Measurements from ENCODE around the gene KIF4A.
A peak's percentile ranks its signal among the peaks of the same experiment; 100 is the strongest.
"Not testable (repeated sequence)": the region's sequence is repeated elsewhere in the genome, so short reads cannot be mapped to it uniquely, and the experiment has no call there.

KIF4A gene

DNA sequence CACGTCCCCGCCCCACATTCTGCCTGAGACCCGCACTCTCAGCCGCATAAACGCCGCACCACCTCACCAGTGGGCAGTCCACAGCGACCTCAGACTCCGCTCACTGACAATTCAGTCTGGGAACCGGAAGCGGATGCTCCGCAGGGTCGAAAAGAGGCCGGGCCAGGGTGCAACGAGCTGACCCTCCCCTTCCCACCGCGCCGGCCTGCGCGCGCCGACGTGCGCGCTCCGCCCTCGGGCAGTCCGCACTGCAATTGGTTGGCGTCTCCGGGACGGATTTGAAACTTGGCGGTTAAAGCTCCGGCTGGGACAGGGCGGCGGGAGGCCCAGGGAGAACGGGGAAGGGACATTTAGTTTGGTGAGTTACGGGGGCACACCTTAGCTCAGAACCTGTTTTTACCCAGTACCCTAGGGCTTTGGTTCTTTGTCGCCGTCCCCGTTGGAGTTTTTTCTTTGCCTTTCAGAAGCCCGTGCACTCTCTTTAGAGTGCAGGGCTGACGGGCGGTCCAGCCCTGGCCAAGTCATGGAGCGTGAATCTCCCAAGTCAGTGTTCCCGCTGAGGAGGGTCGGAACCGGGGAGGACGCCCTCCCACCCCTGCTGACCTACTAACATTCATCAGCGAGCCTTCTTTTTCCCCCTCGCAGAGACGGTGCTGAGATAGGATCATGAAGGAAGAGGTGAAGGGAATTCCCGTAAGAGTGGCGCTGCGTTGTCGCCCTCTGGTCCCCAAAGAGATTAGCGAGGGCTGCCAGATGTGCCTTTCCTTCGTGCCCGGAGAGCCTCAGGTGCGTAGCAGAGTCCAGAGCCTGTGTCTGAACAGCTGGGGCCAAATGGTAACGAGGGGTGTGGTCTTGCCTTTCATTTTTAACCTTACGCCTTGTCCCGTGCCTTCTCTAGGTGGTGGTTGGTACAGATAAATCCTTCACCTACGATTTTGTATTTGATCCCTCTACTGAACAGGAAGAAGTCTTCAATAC, at the start of gene KIF4A, which contains the start of gene PDZD11:
Gene KIF4A (plus strand): TSS at position 312 of the 978 bp plus-strand sequence. CDS start 355 bp downstream, at position 667.
Gene PDZD11 (minus strand): TSS at position 135 of the 978 bp plus-strand sequence. CDS start 586 bp downstream, outside the sequence.
- Histone ChIP-seq H3K4me1 (ENCODE audit: low read length) (peaks cover 10% of the 10 kb centered on the region), H2AFZ (ENCODE audit: low read depth, low read length) (peak within 1 kb of the TSS; percentile 84), H3K9ac (ENCODE audit: low read length) (peak within 1 kb of the TSS; percentile 77), H3K4me2 (ENCODE audit: low read length) (peak within 1 kb of the TSS; percentile 96), H3K9me3 (ENCODE audit: insufficient read depth, low read length) (no peaks in the 10 kb centered on the region), H3K79me2 (ENCODE audit: low read length) (peaks cover 20% of the 10 kb centered on the region), H3K36me3 (replicated peaks; ENCODE audit: low read depth, low read length) (peaks cover 11% of the 10 kb centered on the region), H3K27me3 (ENCODE audit: low read depth, low read length) (no peaks in the 10 kb centered on the region), H4K20me1 (ENCODE audit: insufficient read depth, low read length) (no peaks in the 10 kb centered on the region), H3K27ac (ENCODE audit: low read length) (peak within 1 kb of the TSS; percentile 47), H3K4me3 (ENCODE audit: low read length) (peak within 1 kb of the TSS; percentile 88)
- TF ChIP-seq, protein P1, sequence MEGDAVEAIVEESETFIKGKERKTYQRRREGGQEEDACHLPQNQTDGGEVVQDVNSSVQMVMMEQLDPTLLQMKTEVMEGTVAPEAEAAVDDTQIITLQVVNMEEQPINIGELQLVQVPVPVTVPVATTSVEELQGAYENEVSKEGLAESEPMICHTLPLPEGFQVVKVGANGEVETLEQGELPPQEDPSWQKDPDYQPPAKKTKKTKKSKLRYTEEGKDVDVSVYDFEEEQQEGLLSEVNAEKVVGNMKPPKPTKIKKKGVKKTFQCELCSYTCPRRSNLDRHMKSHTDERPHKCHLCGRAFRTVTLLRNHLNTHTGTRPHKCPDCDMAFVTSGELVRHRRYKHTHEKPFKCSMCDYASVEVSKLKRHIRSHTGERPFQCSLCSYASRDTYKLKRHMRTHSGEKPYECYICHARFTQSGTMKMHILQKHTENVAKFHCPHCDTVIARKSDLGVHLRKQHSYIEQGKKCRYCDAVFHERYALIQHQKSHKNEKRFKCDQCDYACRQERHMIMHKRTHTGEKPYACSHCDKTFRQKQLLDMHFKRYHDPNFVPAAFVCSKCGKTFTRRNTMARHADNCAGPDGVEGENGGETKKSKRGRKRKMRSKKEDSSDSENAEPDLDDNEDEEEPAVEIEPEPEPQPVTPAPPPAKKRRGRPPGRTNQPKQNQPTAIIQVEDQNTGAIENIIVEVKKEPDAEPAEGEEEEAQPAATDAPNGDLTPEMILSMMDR (IDR thresholded peaks at IDR 0.05; ENCODE audit: low read depth, low read length) = no peak
- no peak for TF ChIP-seq EZH2phosphoT487 (IDR thresholded peaks at IDR 0.05; ENCODE audit: low read depth)

GRCh38 chrX:70240751-70241150, 49.2 kb upstream of the KIF4A start:
- H3K4me3 ChIP-seq (ENCODE audit: low read length) = no peak overlapping the region
- H4K20me1 ChIP-seq (ENCODE audit: insufficient read depth, low read length) = no peaks in the 10 kb centered on the region
- H3K79me2 ChIP-seq (ENCODE audit: low read length) = no peaks in the 10 kb centered on the region
- no peak overlapping the region for H3K4me2 ChIP-seq (ENCODE audit: low read length)
- no peaks in the 10 kb centered on the region for H3K9me3 ChIP-seq (ENCODE audit: insufficient read depth, low read length)
- no peak overlapping the region for H2AFZ ChIP-seq (ENCODE audit: low read depth, low read length)
- H3K4me1 ChIP-seq (ENCODE audit: low read length) = no peaks in the 10 kb centered on the region
- no peak for TF ChIP-seq EZH2phosphoT487 (IDR thresholded peaks at IDR 0.05; ENCODE audit: low read depth)
- H3K27ac ChIP-seq (ENCODE audit: low read length) = no peak overlapping the region
- no peaks in the 10 kb centered on the region for H3K27me3 ChIP-seq (ENCODE audit: low read depth, low read length)
- no peak overlapping the region for H3K9ac ChIP-seq (ENCODE audit: low read length)
- H3K36me3 ChIP-seq (replicated peaks; ENCODE audit: low read depth, low read length) = no peaks in the 10 kb centered on the region

- Histone ChIP-seq H3K9me3 (ENCODE audit: insufficient read depth, low read length) (no peaks in the 10 kb centered on the region), H3K4me2 (ENCODE audit: low read length) (no peak overlapping the region), H4K20me1 (ENCODE audit: insufficient read depth, low read length) (no peaks in the 10 kb centered on the region), H2AFZ (ENCODE audit: low read depth, low read length) (no peak overlapping the region), H3K27me3 (ENCODE audit: low read depth, low read length) (no peaks in the 10 kb centered on the region), H3K79me2 (ENCODE audit: low read length) (no peaks in the 10 kb centered on the region), H3K36me3 (replicated peaks; ENCODE audit: low read depth, low read length) (no peaks in the 10 kb centered on the region), H3K27ac (ENCODE audit: low read length) (no peak overlapping the region), H3K4me1 (ENCODE audit: low read length) (no peaks in the 10 kb centered on the region), H3K9ac (ENCODE audit: low read length) (no peak overlapping the region), H3K4me3 (ENCODE audit: low read length) (no peak overlapping the region)
- TF ChIP-seq, protein P1 (IDR thresholded peaks at IDR 0.05; ENCODE audit: low read depth, low read length) = no peak
- no peak for TF ChIP-seq EZH2phosphoT487 (IDR thresholded peaks at IDR 0.05; ENCODE audit: low read depth)
These were observed 48.4 kb upstream of the KIF4A start for GRCh38 chrX:70241501-70241900.

DNA sequence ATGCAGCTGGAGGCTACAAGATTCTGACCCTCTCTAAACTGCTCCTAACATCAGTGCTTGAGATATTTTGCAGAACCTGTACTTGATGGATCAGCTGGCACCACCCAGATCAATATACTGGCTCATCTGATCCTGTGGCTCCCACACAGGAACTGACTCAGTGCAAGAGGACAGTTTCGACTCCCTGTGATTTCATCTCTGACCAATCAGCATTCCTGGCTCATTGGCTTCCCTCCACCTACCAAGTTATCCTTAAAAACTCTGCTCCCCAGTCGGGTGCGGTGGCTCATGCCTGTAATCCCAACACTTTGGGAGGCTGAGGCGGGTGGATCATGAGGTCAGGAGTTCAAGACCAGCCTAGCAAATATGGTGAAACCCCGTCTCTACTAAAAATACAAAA, 46.3 kb upstream of the KIF4A start:
- not testable (repeated sequence) for H2AFZ ChIP-seq (ENCODE audit: low read depth, low read length); H3K9ac ChIP-seq (ENCODE audit: low read length); H3K9me3 ChIP-seq (ENCODE audit: insufficient read depth, low read length); H3K4me3 ChIP-seq (ENCODE audit: low read length); H3K79me2 ChIP-seq (ENCODE audit: low read length); H3K27ac ChIP-seq (ENCODE audit: low read length); H3K36me3 ChIP-seq (replicated peaks; ENCODE audit: low read depth, low read length); H3K27me3 ChIP-seq (ENCODE audit: low read depth, low read length); H3K4me2 ChIP-seq (ENCODE audit: low read length); H4K20me1 ChIP-seq (ENCODE audit: insufficient read depth, low read length); H3K4me1 ChIP-seq (ENCODE audit: low read length)

DNA sequence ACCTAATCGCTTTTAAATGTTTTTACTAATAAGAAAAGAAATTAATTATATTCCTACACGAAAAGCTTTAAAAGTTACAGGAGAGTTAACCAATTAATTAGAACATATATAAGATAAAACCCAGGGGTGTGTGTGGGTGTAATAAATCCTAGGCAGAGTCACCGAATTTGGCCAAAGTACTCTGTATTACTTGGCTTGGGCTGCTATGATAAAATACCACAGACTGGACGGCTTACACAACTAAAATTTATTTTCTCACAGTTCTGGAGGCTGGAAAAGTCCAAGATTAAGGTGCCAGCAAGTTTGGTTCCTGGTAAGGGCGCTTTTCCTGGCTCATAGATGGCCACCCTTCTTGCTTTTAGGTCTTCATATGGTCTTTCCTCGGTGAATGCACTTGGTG, 45.0 kb upstream of the KIF4A start:
- Histone ChIP-seq H3K9me3 (ENCODE audit: insufficient read depth, low read length) (no peaks in the 10 kb centered on the region), H3K36me3 (replicated peaks; ENCODE audit: low read depth, low read length) (no peaks in the 10 kb centered on the region), H3K27ac (ENCODE audit: low read length) (no peak overlapping the region), H3K4me3 (ENCODE audit: low read length) (no peak overlapping the region), H3K79me2 (ENCODE audit: low read length) (no peaks in the 10 kb centered on the region), H4K20me1 (ENCODE audit: insufficient read depth, low read length) (no peaks in the 10 kb centered on the region), H3K4me2 (ENCODE audit: low read length) (no peak overlapping the region), H3K9ac (ENCODE audit: low read length) (no peak overlapping the region), H3K4me1 (ENCODE audit: low read length) (no peaks in the 10 kb centered on the region), H2AFZ (ENCODE audit: low read depth, low read length) (no peak overlapping the region), H3K27me3 (ENCODE audit: low read depth, low read length) (no peaks in the 10 kb centered on the region)
- TF ChIP-seq, protein P1 (IDR thresholded peaks at IDR 0.05; ENCODE audit: low read depth, low read length) = no peak
